ENCODE measurements around the gene PRRT1B.

PRRT1B gene

GRCh38 chr9:131555841-131556673, 10.7 kb downstream of the PRRT1B start:
- TF ChIP-seq, protein P1, sequence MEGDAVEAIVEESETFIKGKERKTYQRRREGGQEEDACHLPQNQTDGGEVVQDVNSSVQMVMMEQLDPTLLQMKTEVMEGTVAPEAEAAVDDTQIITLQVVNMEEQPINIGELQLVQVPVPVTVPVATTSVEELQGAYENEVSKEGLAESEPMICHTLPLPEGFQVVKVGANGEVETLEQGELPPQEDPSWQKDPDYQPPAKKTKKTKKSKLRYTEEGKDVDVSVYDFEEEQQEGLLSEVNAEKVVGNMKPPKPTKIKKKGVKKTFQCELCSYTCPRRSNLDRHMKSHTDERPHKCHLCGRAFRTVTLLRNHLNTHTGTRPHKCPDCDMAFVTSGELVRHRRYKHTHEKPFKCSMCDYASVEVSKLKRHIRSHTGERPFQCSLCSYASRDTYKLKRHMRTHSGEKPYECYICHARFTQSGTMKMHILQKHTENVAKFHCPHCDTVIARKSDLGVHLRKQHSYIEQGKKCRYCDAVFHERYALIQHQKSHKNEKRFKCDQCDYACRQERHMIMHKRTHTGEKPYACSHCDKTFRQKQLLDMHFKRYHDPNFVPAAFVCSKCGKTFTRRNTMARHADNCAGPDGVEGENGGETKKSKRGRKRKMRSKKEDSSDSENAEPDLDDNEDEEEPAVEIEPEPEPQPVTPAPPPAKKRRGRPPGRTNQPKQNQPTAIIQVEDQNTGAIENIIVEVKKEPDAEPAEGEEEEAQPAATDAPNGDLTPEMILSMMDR (conservative IDR thresholded peaks at IDR 0.05): no peak
- TF ChIP-seq ZFX (IDR thresholded peaks at IDR 0.05): no peak
- no peak overlapping the region for H3K27ac ChIP-seq

- H3K27ac ChIP-seq: no peak overlapping the region
- TF ChIP-seq ZFX (IDR thresholded peaks at IDR 0.05): no peak
These were observed 12.7 kb downstream of the PRRT1B start for GRCh38 chr9:131557855-131558548.

DNA sequence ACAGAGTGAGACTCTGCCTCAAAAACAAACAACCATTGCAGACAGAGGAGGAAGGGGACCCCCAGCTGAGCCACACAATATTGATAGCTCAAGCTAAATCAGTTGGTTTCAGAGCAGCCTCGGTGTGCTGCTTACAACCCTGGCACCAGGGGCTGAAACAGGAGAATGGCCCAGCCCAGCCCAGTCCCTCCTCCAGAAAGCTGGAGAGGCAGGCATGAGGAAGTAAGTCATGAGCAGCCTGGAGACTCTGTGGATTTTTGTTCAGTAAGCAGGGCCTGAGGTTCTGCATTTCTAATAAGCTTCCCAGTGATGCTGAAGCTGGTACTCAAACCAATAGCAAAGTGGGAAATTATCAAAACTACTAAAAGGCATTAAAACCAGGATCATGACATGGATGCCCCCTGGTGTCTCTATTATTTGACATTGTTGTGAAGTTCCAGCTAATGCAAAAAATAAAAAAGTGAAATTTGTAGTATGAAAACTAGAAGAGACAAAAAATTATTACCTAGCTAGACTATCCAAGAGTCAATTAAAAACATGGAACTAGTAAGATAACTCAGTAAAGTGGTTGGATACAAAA, 14.2 kb downstream of the PRRT1B start:
- H3K27ac ChIP-seq: no peak overlapping the region

GRCh38 chr9:131562032-131562959, 17.0 kb downstream of the PRRT1B start:
- H3K27ac ChIP-seq: no peak overlapping the region
- TF ChIP-seq, protein P1 (conservative IDR thresholded peaks at IDR 0.05): no peak
- TF ChIP-seq ZFX (IDR thresholded peaks at IDR 0.05): no peak

More for the DNA sequence above, 14.2 kb downstream of the PRRT1B start:
- TF ChIP-seq, protein P1 (conservative IDR thresholded peaks at IDR 0.05): no peak
- TF ChIP-seq ZFX (IDR thresholded peaks at IDR 0.05): no peak

DNA sequence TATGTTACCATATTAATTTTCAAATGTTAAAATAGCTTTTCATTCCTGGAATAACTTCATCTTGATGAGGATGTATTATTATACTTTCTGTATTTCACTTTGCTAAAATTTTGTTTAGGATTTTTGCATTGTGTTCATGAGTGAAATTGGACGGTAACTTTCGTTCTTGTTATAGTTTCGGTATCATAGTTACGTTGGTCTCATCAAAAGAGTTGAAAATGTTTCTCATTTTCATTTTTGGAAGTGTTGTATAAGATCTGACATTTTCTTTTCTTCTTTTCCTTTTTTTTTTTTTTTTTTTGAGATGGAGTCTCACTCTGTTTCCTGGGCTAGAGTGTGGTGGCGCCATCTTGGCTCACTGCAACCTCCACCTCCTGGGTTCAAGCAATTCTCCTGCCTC, 20.0 kb downstream of the PRRT1B start:
- TF ChIP-seq, protein P1 (conservative IDR thresholded peaks at IDR 0.05): no peak
- no peak for TF ChIP-seq ZFX (IDR thresholded peaks at IDR 0.05)
- H3K27ac ChIP-seq: no peak overlapping the region

DNA sequence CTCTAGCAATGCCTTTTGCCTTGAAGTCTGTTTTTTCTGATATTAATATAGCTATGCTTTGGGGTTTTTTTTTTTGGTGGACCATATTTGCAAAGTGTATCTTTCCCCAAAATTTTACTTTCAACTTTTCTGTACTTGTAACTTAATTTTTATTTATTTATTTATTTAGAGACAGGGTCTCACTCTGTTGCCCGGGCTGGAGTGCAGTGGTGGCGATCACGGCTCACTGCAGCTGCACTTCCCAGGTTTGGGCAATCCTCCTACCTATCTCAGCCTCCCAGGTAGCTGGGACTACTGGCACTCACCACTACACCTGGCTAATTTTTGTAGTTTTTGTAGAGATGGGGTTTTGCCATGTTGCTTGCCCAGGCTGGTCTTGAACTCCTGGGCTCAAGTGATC, 20.8 kb downstream of the PRRT1B start:
- TF ChIP-seq ZFX (IDR thresholded peaks at IDR 0.05): no peak
- TF ChIP-seq, protein P1 (conservative IDR thresholded peaks at IDR 0.05): no peak
- H3K27ac ChIP-seq: no peak overlapping the region

GRCh38 chr9:131567910-131568309, 22.6 kb downstream of the PRRT1B start:
- no peak for TF ChIP-seq ZFX (IDR thresholded peaks at IDR 0.05)
- TF ChIP-seq, protein P1 (conservative IDR thresholded peaks at IDR 0.05): no peak
- no peak overlapping the region for H3K27ac ChIP-seq
